NCI-H446 treated with DMSO at 0.1 percent for 48 hours (cell line): ENCODE measurements around the gene ICOSLG.
"Not testable (repeated sequence)": the region's sequence is repeated elsewhere in the genome, so short reads cannot be mapped to it uniquely, and the experiment has no call there.

ENCODE experiments used
- DNase-seq: peaks from one replicate; lab custom pipeline; 2025; lab: John Stamatoyannopoulos, UW

The ICOSLG gene

GRCh38 chr21:44181506-44181905 is 59.2 kb downstream of the ICOSLG start:
- DNase-seq = not testable (repeated sequence)

GRCh38 chr21:44176127-44176526 is 64.6 kb downstream of the ICOSLG start:
- not testable (repeated sequence) for DNase-seq

- DNase-seq = not testable (repeated sequence)
Observed at GRCh38 chr21:44175189-44175588, 65.6 kb downstream of the ICOSLG start.
